GM23248 (cell line): ENCODE results near the gene SUSD4. TPM values are rescaled to one million over a fixed set of nuclear protein-coding genes. Genes with fewer than 3 reads are reported as not detected.

Source experiments
- DNase-seq: peaks from one replicate; pipeline ENCODE4 v3.0.0-alpha.2; 2015
- H2AFZ ChIP-seq: fragments of 200-600 bp; sonication (generic); 2 replicates; pipeline ENCODE4 v1.6.1; 2016; ENCODE audit warnings: antibody characterized with exemption
- H3F3A ChIP-seq: fragments of 200-600 bp; sonication (generic); 2 replicates; pipeline ENCODE4 v1.6.1; 2016; ENCODE audit warnings: mild to moderate bottlenecking, antibody characterized with exemption, mixed run types; ENCODE audit not compliant: insufficient read depth
- H3K27ac ChIP-seq: fragments of 200-600 bp; sonication (generic); 2 replicates; pipeline ENCODE4 v1.5.1; 2016; ENCODE audit warnings: mild to moderate bottlenecking
- H3K27me3 ChIP-seq: fragments of 200-600 bp; sonication (generic); replicated peaks from 2 replicates; pipeline ENCODE4 v1.6.1; 2016; ENCODE audit warnings: mild to moderate bottlenecking; ENCODE audit not compliant: insufficient read depth
- H3K36me3 ChIP-seq: fragments of 200-600 bp; sonication (generic); 2 replicates; pipeline ENCODE4 v1.6.1; 2016; ENCODE audit warnings: low read depth, mild to moderate bottlenecking
- H3K4me1 ChIP-seq: fragments of 200-600 bp; sonication (generic); 2 replicates; pipeline ENCODE4 v1.6.1; 2016; ENCODE audit warnings: mild to moderate bottlenecking; ENCODE audit not compliant: insufficient read depth
- H3K4me2 ChIP-seq: fragments of 200-600 bp; sonication (generic); one replicate; pipeline ENCODE4 v1.6.1; 2016; ENCODE audit warnings: mild to moderate bottlenecking; ENCODE audit not compliant: unreplicated experiment
- H3K4me3 ChIP-seq: fragments of 200-600 bp; sonication (generic); 2 replicates; pipeline ENCODE4 v1.5.1; 2016; ENCODE audit warnings: mild to moderate bottlenecking
- H3K79me2 ChIP-seq: fragments of 200-600 bp; sonication (generic); 2 replicates; pipeline ENCODE4 v1.6.1; 2016; ENCODE audit warnings: mild to moderate bottlenecking; ENCODE audit not compliant: insufficient read depth
- H3K9ac ChIP-seq: fragments of 200-600 bp; sonication (generic); 2 replicates; pipeline ENCODE4 v1.6.1; 2016; ENCODE audit warnings: mild to moderate bottlenecking
- H3K9me2 ChIP-seq: fragments of 200-600 bp; sonication (generic); 2 replicates; pipeline ENCODE4 v1.6.1; 2016; ENCODE audit warnings: mixed run types, mild to moderate bottlenecking, moderate library complexity; ENCODE audit not compliant: insufficient read depth
- H3K9me3 ChIP-seq: fragments of 200-600 bp; sonication (generic); one replicate; pipeline ENCODE4 v1.6.1; 2017; ENCODE audit warnings: low read depth
- H4K20me1 ChIP-seq: fragments of 200-600 bp; sonication (generic); 2 replicates; pipeline ENCODE4 v1.6.0; 2016; ENCODE audit not compliant: insufficient read depth
- EZH2 ChIP-seq: fragments of 200-600 bp; sonication (generic); IDR thresholded peaks from 2 replicates; pipeline ENCODE4 v1.6.1; 2018; ENCODE audit warnings: antibody characterized with exemption, mild to moderate bottlenecking; ENCODE audit not compliant: insufficient read depth, poor library complexity, severe bottlenecking
- EZH2phosphoT487 ChIP-seq: fragments of 200-600 bp; sonication (generic); IDR thresholded peaks from 2 replicates; pipeline ENCODE4 v1.6.1; 2018; ENCODE audit warnings: antibody characterized with exemption, moderate library complexity, mild to moderate bottlenecking, low read depth; ENCODE audit not compliant: insufficient read depth
- WGBS, 2 experiments: methylation state at CpG; one replicate each; pipeline ENCODE4 v1.1.6; 2015 to 2017; ENCODE audit warnings: low lambda C conversion rate in 2 of 2, low coverage in 1 of 2; ENCODE audit errors: missing lambda C conversion rate in 2 of 2; 5-methylcytosine and 5-hydroxymethylcytosine counted together
- in situ Hi-C: fragments of 300-500 bp; cut with MboI; formaldehyde crosslinking; loops from 2 replicates; pipeline ENCODE4 v1.15.0; 2020
- polyA plus RNA-seq: library from polyadenylated mRNA; unstranded; fragments of >200 nt; fragmentation: Nextera tagmentation; extraction: Ambion mirVana; gene quantifications from 2 replicates; pipeline ENCODE4 v1.2.1, GENCODE V29; 2016
- total RNA-seq: library from RNA; depleted of rRNA; stranded (reverse); fragments of >200 nt; shearing (Covaris generic); gene quantifications from 2 replicates; pipeline ENCODE4 v1.2.3, GENCODE V29; 2014

The SUSD4 gene
- total and polyA plus RNA-seq, 2 experiments from 2014 or later = 1.1 to 3.9 TPM

GRCh38 chr1:223221686-223222085 is 142.3 kb downstream of the SUSD4 start:
- no peak for TF ChIP-seq EZH2
- no peak for TF ChIP-seq EZH2phosphoT487
- Histone ChIP-seq H3K4me2 (no peak overlapping the region), H3F3A (no peaks in the 10 kb centered on the region), H3K9ac (no peak overlapping the region), H3K36me3 (no peaks in the 10 kb centered on the region), H3K79me2 (no peaks in the 10 kb centered on the region), H2AFZ (no peak overlapping the region), H3K9me2 (no peaks in the 10 kb centered on the region), H4K20me1 (no peaks in the 10 kb centered on the region), H3K27ac (no peak overlapping the region), H3K4me1 (no peaks in the 10 kb centered on the region), H3K27me3 (no peaks in the 10 kb centered on the region), H3K9me3 (no peaks in the 10 kb centered on the region), H3K4me3 (no peak overlapping the region)
- DNase-seq = no peak
- in situ Hi-C loops = no loop called here
- WGBS, 2 experiments = 85 to 87% methylated on average over 7 to 8 of the region's 8 CpGs

GRCh38 chr1:223219846-223220610 is 143.9 kb downstream of the SUSD4 start:
- DNase-seq = no peak
- Histone ChIP-seq H3K27me3 (no peaks in the 10 kb centered on the region), H3K9ac (no peak overlapping the region), H3K4me3 (no peak overlapping the region), H3K27ac (no peak overlapping the region), H3K9me2 (no peaks in the 10 kb centered on the region), H3F3A (no peaks in the 10 kb centered on the region), H3K4me2 (no peak overlapping the region), H3K4me1 (no peaks in the 10 kb centered on the region), H3K9me3 (no peaks in the 10 kb centered on the region), H2AFZ (no peak overlapping the region), H4K20me1 (no peaks in the 10 kb centered on the region), H3K79me2 (no peaks in the 10 kb centered on the region), H3K36me3 (no peaks in the 10 kb centered on the region)
- TF ChIP-seq EZH2phosphoT487 (no peak), EZH2 (no peak)
- in situ Hi-C loops = no loop called here
- 50 to 53% methylated on average over 4 of the region's 4 CpGs for WGBS, 2 experiments

GRCh38 chr1:223219318-223219635 is 144.7 kb downstream of the SUSD4 start:
- H3K4me1 ChIP-seq = no peaks in the 10 kb centered on the region
- H2AFZ ChIP-seq = no peak overlapping the region
- H4K20me1 ChIP-seq = no peaks in the 10 kb centered on the region
- H3K27ac ChIP-seq = no peak overlapping the region
- H3K4me3 ChIP-seq = no peak overlapping the region
- H3F3A ChIP-seq = no peaks in the 10 kb centered on the region
- in situ Hi-C loops = no loop called here
- no peaks in the 10 kb centered on the region for H3K9me2 ChIP-seq
- no peak overlapping the region for H3K9ac ChIP-seq
- DNase-seq = no peak
- H3K4me2 ChIP-seq = no peak overlapping the region
- no peaks in the 10 kb centered on the region for H3K79me2 ChIP-seq
- H3K27me3 ChIP-seq = no peaks in the 10 kb centered on the region
- no peaks in the 10 kb centered on the region for H3K9me3 ChIP-seq
- H3K36me3 ChIP-seq = no peaks in the 10 kb centered on the region
- no peak for TF ChIP-seq EZH2

GRCh38 chr1:223217781-223218180 is 146.2 kb downstream of the SUSD4 start:
- H3K9ac ChIP-seq = no peak overlapping the region
- H3F3A ChIP-seq = no peaks in the 10 kb centered on the region
- WGBS, 2 experiments = 56 to 61% methylated on average over 4 of the region's 4 CpGs
- H3K4me3 ChIP-seq = no peak overlapping the region
- DNase-seq = no peak
- no peak overlapping the region for H2AFZ ChIP-seq
- no peak overlapping the region for H3K4me2 ChIP-seq
- no peak overlapping the region for H3K27ac ChIP-seq
- no peaks in the 10 kb centered on the region for H3K36me3 ChIP-seq
- no peaks in the 10 kb centered on the region for H3K9me3 ChIP-seq
- no peaks in the 10 kb centered on the region for H3K9me2 ChIP-seq
- no peaks in the 10 kb centered on the region for H4K20me1 ChIP-seq
- H3K79me2 ChIP-seq = no peaks in the 10 kb centered on the region
- TF ChIP-seq EZH2 (no peak), EZH2phosphoT487 (no peak)
- no peaks in the 10 kb centered on the region for H3K4me1 ChIP-seq
- H3K27me3 ChIP-seq = no peaks in the 10 kb centered on the region
- in situ Hi-C loops = no loop called here
